ENCODE measurements around the gene BTBD16.
A peak's percentile ranks its signal among the peaks of the same experiment; 100 is the strongest.

Gene BTBD16

GRCh38 chr10:122301055-122301810, 30.1 kb downstream of the BTBD16 start:
- peak; percentile 15 for DNase-seq (ENCODE audit: extremely low read depth, low read depth)
- TF ChIP-seq, protein P1, sequence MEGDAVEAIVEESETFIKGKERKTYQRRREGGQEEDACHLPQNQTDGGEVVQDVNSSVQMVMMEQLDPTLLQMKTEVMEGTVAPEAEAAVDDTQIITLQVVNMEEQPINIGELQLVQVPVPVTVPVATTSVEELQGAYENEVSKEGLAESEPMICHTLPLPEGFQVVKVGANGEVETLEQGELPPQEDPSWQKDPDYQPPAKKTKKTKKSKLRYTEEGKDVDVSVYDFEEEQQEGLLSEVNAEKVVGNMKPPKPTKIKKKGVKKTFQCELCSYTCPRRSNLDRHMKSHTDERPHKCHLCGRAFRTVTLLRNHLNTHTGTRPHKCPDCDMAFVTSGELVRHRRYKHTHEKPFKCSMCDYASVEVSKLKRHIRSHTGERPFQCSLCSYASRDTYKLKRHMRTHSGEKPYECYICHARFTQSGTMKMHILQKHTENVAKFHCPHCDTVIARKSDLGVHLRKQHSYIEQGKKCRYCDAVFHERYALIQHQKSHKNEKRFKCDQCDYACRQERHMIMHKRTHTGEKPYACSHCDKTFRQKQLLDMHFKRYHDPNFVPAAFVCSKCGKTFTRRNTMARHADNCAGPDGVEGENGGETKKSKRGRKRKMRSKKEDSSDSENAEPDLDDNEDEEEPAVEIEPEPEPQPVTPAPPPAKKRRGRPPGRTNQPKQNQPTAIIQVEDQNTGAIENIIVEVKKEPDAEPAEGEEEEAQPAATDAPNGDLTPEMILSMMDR (IDR thresholded peaks at IDR 0.05; ENCODE audit: low read depth, low read length), result no peak

DNA sequence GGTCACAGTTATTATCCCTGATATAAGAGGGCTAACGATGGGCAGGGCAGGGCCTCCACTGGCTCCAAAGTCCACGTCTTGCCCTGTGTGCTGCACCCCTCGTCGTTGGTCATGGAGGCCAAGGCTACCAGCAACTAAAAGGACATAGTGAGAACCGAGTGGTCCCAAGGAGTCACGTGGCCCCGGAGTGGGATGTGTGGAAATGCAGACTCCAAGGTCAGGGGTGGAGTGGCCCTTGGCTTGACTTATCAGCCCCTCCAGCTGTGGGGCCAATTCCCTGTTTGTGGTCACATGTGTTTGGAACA, 30.7 kb downstream of the BTBD16 start:
- DNase-seq (ENCODE audit: extremely low read depth, low read depth), result no peak
- TF ChIP-seq, protein P1 (IDR thresholded peaks at IDR 0.05; ENCODE audit: low read depth, low read length), result no peak

DNA sequence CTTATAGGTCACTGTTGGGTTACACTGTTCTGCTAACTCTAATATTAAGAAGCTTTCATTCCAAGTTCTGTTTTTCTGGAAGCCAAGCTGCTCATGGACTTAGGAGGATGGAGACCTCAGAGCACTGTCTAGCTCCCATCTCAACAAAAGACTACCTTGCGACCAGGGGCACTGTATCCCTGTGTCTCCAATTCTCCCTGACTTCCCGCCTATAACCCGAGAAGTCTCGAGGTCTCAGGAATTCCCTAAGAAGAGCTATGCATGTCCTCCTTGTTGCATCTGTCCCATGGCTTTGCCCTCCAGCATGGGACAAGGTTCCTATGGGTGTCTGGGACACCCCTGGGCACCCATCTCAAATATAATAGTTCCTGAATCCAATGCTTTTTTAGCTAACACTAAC, 31.2 kb downstream of the BTBD16 start:
- DNase-seq (ENCODE audit: extremely low read depth, low read depth), result no peak
- TF ChIP-seq, protein P1 (IDR thresholded peaks at IDR 0.05; ENCODE audit: low read depth, low read length), result no peak

DNA sequence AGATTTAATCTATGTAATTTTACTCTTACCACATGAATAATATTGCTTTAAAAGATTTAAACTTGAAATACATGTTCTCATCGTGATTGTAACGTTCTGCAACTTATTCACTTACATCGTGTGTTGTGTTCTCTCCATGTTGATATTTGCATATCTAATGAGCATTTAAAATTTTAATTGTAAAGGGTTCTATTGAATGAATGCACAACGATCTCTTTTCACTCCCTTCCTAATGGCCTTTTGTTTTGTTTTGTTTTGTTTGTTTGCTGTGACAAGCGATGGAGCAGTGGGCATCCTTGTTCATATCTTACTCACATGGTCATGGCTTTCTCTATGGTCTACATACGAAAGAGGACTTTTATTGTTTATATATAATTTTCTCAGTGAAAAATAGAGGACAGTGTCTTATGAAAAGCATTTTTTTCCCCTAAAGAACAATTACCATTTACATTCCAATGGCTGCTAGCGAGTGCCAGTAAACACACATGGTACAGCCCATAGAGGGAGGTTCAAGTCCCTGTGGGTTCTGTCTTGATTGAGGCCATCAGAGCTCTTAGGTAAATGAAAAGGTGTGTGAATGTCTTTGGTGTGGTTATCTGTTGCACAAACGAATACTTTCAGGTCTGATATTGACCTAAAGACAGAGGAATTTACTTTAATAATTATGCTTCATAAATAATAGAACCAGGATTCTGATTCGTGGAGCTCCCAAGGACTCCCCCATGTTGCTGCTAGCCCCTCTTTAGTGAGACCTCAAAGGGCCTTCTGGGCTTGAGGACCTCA, 32.4 kb downstream of the BTBD16 start:
- TF ChIP-seq, protein P1 (IDR thresholded peaks at IDR 0.05; ENCODE audit: low read depth, low read length), result no peak
- no peak for DNase-seq (ENCODE audit: extremely low read depth, low read depth)

GRCh38 chr10:122304054-122304579, 33.0 kb downstream of the BTBD16 start:
- TF ChIP-seq, protein P1 (IDR thresholded peaks at IDR 0.05; ENCODE audit: low read depth, low read length), result no peak

DNA sequence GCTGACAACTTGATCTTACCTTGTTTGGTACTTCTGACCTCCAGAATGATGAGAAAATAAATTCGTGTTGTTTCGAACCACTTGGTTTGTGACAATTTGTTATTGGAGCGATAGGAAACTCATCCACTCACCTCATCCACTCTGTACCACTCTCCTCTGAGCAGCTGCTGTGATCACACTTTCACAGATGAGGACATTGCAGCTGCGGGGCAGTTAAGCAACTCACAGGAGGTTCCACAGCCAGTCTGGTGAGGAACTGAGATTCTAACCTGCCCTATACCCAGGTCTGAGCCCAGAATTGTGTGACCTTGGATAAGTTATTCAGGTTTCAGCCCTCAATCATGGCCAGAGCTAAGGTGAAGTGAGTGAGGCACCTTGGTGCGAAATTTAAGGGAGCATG, 35.2 kb downstream of the BTBD16 start:
- TF ChIP-seq, protein P1 (IDR thresholded peaks at IDR 0.05; ENCODE audit: low read depth, low read length), result no peak
- no peak for DNase-seq (ENCODE audit: extremely low read depth, low read depth)

More at GRCh38 chr10:122304054-122304579, 33.0 kb downstream of the BTBD16 start:
- no peak for DNase-seq (ENCODE audit: extremely low read depth, low read depth)

- DNase-seq (ENCODE audit: extremely low read depth, low read depth), result no peak
- TF ChIP-seq, protein P1 (IDR thresholded peaks at IDR 0.05; ENCODE audit: low read depth, low read length), result no peak
Observed at GRCh38 chr10:122306744-122307143, 35.6 kb downstream of the BTBD16 start.

All from AG09319 (cell line).